Stomach (tissue), 4 donors: ENCODE measurements around the gene HADH.

Experiments
- CTCF ChIP-seq, 7 experiments: fragments of 450-650 bp in 4 of 7; fragments of 200-600 bp in 3 of 7; sonication (generic) in 3 of 7; IDR thresholded peaks; one replicate each; pipeline ENCODE4 v1.5.1; 2016 to 2019; ENCODE audit warnings: antibody characterized with exemption in 7 of 7, control low read depth in 2 of 7, mild to moderate bottlenecking in 1 of 7
- EP300 ChIP-seq: sonication (generic); formaldehyde crosslinking; IDR thresholded peaks from one replicate; pipeline ENCODE4 v1.6.1; 2017; ENCODE audit warnings: antibody characterized with exemption
- POLR2A ChIP-seq, 4 donors: fragments of 450-650 bp; IDR thresholded peaks; one replicate each; pipeline ENCODE4 v1.6.1; 2016; ENCODE audit warnings: antibody characterized with exemption in 4 of 4, control low read depth in 2 of 4, mild to moderate bottlenecking in 1 of 4, moderate library complexity in 1 of 4
- POLR2AphosphoS5 ChIP-seq, 3 donors: sonication (generic); formaldehyde crosslinking; IDR thresholded peaks; one replicate each; pipeline ENCODE4 v1.6.1; 2016; ENCODE audit warnings: antibody characterized with exemption in 3 of 3

- TF ChIP-seq EP300 (no peak), CTCF (IDR thresholded peaks at IDR 0.05) (no peak), POLR2AphosphoS5 (IDR thresholded peaks at IDR 0.05) (no peak), POLR2A (IDR thresholded peaks at IDR 0.05) (no peak)
These were observed 56.0 kb downstream of the HADH start for GRCh38 chr4:108045687-108046024.
